ENCODE measurements around the gene KRT75.
"Not testable (repeated sequence)": the region's sequence is repeated elsewhere in the genome, so short reads cannot be mapped to it uniquely, and the experiment has no call there.

The KRT75 gene

GRCh38 chr12:52454411-52455201 is 20.4 kb upstream of the KRT75 start:
- TF ChIP-seq PAX5 (IDR thresholded peaks at IDR 0.05; ENCODE audit: insufficient read depth, low read length, severe bottlenecking): no peak
- no peak for TF ChIP-seq POLR2A (IDR thresholded peaks at IDR 0.05; ENCODE audit: low read depth, low read length)
- TF ChIP-seq POLR2AphosphoS5 (IDR thresholded peaks at IDR 0.05; ENCODE audit: low read depth, low read length): no peak
- no peak for TF ChIP-seq POU2F2 (IDR thresholded peaks at IDR 0.05; ENCODE audit: low read depth, low read length)
- DNase-seq (ENCODE audit: insufficient read length, low spot score) (no peak), FAIRE-seq (no peak)

- FAIRE-seq: no peak
These were observed 17.9 kb upstream of the KRT75 start, which contains the start of gene KRT6B for GRCh38 chr12:52452101-52452500. Gene KRT6B, minus strand, starts transcription at chr12:52452146. Its CDS starts 68 bp downstream, at chr12:52452078.

GRCh38 chr12:52448228-52448627 is 14.1 kb upstream of the KRT75 start:
- no peak for FAIRE-seq
- DNase-seq (ENCODE audit: insufficient read length, low spot score): no peak
- TF ChIP-seq SPI1 (IDR thresholded peaks at IDR 0.05; ENCODE audit: low read depth, low read length) (no peak), POLR2A (IDR thresholded peaks at IDR 0.05; ENCODE audit: low read depth, low read length) (no peak), PAX5 (IDR thresholded peaks at IDR 0.05; ENCODE audit: insufficient read depth, low read length, severe bottlenecking) (no peak), POLR2AphosphoS5 (IDR thresholded peaks at IDR 0.05; ENCODE audit: low read depth, low read length) (no peak), TAF1 (IDR thresholded peaks at IDR 0.05; ENCODE audit: low read depth, low read length) (no peak), POU2F2 (IDR thresholded peaks at IDR 0.05; ENCODE audit: low read depth, low read length) (no peak)

More at GRCh38 chr12:52452101-52452500, 17.9 kb upstream of the KRT75 start, which contains the start of gene KRT6B:
- DNase-seq (ENCODE audit: insufficient read length, low spot score): no peak
- TF ChIP-seq POLR2AphosphoS5 (IDR thresholded peaks at IDR 0.05; ENCODE audit: low read depth, low read length) (no peak), SPI1 (IDR thresholded peaks at IDR 0.05; ENCODE audit: low read depth, low read length) (no peak), POU2F2 (IDR thresholded peaks at IDR 0.05; ENCODE audit: low read depth, low read length) (no peak), POLR2A (IDR thresholded peaks at IDR 0.05; ENCODE audit: low read depth, low read length) (no peak), PAX5 (IDR thresholded peaks at IDR 0.05; ENCODE audit: insufficient read depth, low read length, severe bottlenecking) (no peak)

GRCh38 chr12:52447196-52447595 is 13.0 kb upstream of the KRT75 start:
- FAIRE-seq: not testable (repeated sequence)

GRCh38 chr12:52446367-52447045 is 12.3 kb upstream of the KRT75 start:
- no peak for TF ChIP-seq POU2F2 (IDR thresholded peaks at IDR 0.05; ENCODE audit: low read depth, low read length)
- DNase-seq (ENCODE audit: insufficient read length, low spot score): no peak
- FAIRE-seq: no peak

More at GRCh38 chr12:52447196-52447595, 13.0 kb upstream of the KRT75 start:
- DNase-seq (ENCODE audit: insufficient read length, low spot score): not testable (repeated sequence)

- FAIRE-seq (no peak), DNase-seq (ENCODE audit: insufficient read length, low spot score) (no peak)
- TF ChIP-seq POLR2A (IDR thresholded peaks at IDR 0.05; ENCODE audit: low read depth, low read length) (no peak), SPI1 (IDR thresholded peaks at IDR 0.05; ENCODE audit: low read depth, low read length) (no peak), POU2F2 (IDR thresholded peaks at IDR 0.05; ENCODE audit: low read depth, low read length) (no peak), PAX5 (IDR thresholded peaks at IDR 0.05; ENCODE audit: insufficient read depth, low read length, severe bottlenecking) (no peak), POLR2AphosphoS5 (IDR thresholded peaks at IDR 0.05; ENCODE audit: low read depth, low read length) (no peak), TAF1 (IDR thresholded peaks at IDR 0.05; ENCODE audit: low read depth, low read length) (no peak)
These were observed 11.7 kb upstream of the KRT75 start for GRCh38 chr12:52445876-52446275.

GRCh38 chr12:52444647-52445595 is 10.8 kb upstream of the KRT75 start:
- DNase-seq (ENCODE audit: insufficient read length, low spot score): no peak
- no peak for FAIRE-seq
- TF ChIP-seq POLR2AphosphoS5 (IDR thresholded peaks at IDR 0.05; ENCODE audit: low read depth, low read length) (no peak), POLR2A (IDR thresholded peaks at IDR 0.05; ENCODE audit: low read depth, low read length) (no peak), TAF1 (IDR thresholded peaks at IDR 0.05; ENCODE audit: low read depth, low read length) (no peak), POU2F2 (IDR thresholded peaks at IDR 0.05; ENCODE audit: low read depth, low read length) (no peak), SPI1 (IDR thresholded peaks at IDR 0.05; ENCODE audit: low read depth, low read length) (no peak), PAX5 (IDR thresholded peaks at IDR 0.05; ENCODE audit: insufficient read depth, low read length, severe bottlenecking) (no peak)

- FAIRE-seq: no peak
- DNase-seq (ENCODE audit: insufficient read length, low spot score): no peak
- no peak for TF ChIP-seq POU2F2 (IDR thresholded peaks at IDR 0.05; ENCODE audit: low read depth, low read length)
These were observed 9.8 kb upstream of the KRT75 start for GRCh38 chr12:52443966-52444365.

GRCh38 chr12:52442600-52443061 is 8.5 kb upstream of the KRT75 start:
- FAIRE-seq (no peak), DNase-seq (ENCODE audit: insufficient read length, low spot score) (no peak)
- TF ChIP-seq POLR2A (IDR thresholded peaks at IDR 0.05; ENCODE audit: low read depth, low read length) (no peak), POU2F2 (IDR thresholded peaks at IDR 0.05; ENCODE audit: low read depth, low read length) (no peak), PAX5 (IDR thresholded peaks at IDR 0.05; ENCODE audit: insufficient read depth, low read length, severe bottlenecking) (no peak)

All from GM12891 (cell line).